Raji (cell line): ENCODE results near the gene KIFC1.

Experiments
- POLR2A ChIP-seq: IDR thresholded peaks from 2 replicates; pipeline ENCODE4 v1.6.1; 2011; ENCODE audit warnings: low read depth, low read length, control low read depth; ENCODE audit not compliant: insufficient read depth

The KIFC1 gene

GRCh38 chr6:33423777-33424176 lies 32.2 kb downstream of the KIFC1 start:
- TF ChIP-seq POLR2A: no peak

DNA sequence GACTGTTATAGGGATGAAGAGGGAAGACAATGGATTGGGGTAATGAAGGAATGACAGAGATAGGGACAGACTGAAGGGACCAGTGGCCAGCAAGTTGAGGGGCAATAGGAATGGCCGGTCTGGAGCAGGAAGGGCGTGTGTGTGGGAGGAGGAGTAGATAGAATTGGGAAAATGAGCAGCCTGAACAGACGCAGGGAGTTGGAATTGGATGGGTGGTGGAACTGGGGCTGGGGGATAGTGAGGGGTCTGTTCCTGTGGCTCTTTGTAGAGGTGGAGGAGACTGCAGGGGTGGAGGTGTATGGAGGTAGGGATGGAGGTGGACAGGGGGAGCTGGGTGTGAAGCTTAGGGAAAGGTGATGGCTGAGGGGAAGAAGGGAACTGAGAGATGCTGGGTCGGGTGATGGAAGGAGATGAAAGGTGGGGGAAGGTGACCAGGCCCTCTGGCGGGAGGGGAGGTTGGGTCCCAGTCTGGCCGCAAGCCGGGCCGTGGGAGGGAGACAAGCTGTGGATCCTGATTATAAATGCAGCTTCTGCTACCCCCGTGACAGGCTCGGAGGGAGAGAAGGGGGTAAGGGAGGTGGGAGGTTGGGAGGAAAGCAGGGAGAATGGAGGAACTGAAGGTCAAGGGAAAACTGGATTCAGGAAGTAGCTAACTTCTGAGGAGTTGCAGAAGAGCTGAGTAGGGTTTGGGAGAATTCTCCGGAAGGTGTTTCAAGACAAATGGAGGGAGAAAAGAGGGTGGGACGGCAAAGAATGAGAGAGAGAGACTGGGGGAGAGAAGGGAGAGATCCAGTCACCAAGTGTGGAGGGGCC lies 33.4 kb downstream of the KIFC1 start:
- no peak for TF ChIP-seq POLR2A

GRCh38 chr6:33425668-33426577 lies 34.3 kb downstream of the KIFC1 start:
- TF ChIP-seq POLR2A: peak; percentile 79

GRCh38 chr6:33426590-33427511 lies 35.2 kb downstream of the KIFC1 start:
- peak; percentile 8; the same call in 1 of the 2 replicates for TF ChIP-seq POLR2A

DNA sequence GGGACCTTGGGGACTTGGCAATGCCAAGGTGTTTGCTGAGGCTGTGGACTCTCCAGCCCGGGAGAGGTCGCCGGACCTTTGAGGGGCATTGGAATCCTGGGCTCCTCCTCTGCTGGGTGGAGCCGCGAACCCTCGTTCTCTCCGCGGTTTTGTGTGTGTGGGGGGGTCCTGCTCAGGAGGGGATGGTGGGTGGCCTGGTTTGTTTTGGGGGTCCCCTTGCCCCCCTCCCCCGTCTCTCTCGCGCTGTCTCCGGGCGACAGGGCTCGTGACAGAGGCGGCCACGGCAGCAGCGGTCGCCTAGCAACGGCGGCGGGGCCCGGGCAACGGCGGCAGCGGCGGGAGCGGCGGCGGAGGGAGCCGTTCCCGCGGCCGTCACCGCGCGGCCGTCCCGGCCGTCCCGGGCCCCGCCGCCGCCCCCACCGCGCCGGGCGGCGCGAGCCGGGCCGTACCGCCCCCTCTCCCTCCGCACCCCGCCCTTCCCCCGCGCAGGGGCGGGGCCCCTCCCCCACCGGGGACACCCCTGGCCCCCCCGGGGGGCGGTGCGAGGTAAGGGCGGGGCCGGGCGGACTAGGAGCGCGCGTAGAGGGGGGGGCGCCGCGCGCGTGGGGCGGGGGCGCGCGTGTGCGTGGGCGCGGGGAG lies 36.1 kb downstream of the KIFC1 start:
- TF ChIP-seq POLR2A: 0 out of 2 replicates have a peak, but pooled peaks have one; percentile 18

GRCh38 chr6:33428224-33428965 lies 36.8 kb downstream of the KIFC1 start:
- TF ChIP-seq POLR2A: peak; percentile 56

GRCh38 chr6:33428966-33429749 lies 37.5 kb downstream of the KIFC1 start:
- 0 out of 2 replicates have a peak, but pooled peaks have one; percentile 32 for TF ChIP-seq POLR2A

GRCh38 chr6:33429750-33430052 lies 38.1 kb downstream of the KIFC1 start:
- no peak; the same call in 1 of the 2 replicates for TF ChIP-seq POLR2A

DNA sequence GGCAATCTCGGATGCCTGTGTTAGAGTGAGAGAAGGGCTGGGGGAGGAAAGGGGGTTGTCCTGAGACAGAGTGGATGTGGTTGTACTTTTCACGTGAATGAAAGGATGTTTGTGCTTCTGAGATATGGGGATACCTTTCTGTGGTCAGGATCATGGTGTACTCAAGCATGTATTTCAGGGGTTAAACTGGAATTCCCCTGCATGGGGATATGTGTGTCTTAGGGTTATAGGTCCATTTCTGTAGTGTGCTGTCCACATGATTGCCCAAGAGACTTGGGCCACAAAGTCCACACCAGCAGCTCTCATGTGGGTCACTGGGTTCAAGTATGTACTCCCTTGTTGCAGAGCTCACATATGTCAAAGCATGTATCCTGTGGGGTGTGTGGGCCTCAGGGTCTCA lies 38.7 kb downstream of the KIFC1 start:
- TF ChIP-seq POLR2A: peak; percentile 23; the same call in 1 of the 2 replicates

DNA sequence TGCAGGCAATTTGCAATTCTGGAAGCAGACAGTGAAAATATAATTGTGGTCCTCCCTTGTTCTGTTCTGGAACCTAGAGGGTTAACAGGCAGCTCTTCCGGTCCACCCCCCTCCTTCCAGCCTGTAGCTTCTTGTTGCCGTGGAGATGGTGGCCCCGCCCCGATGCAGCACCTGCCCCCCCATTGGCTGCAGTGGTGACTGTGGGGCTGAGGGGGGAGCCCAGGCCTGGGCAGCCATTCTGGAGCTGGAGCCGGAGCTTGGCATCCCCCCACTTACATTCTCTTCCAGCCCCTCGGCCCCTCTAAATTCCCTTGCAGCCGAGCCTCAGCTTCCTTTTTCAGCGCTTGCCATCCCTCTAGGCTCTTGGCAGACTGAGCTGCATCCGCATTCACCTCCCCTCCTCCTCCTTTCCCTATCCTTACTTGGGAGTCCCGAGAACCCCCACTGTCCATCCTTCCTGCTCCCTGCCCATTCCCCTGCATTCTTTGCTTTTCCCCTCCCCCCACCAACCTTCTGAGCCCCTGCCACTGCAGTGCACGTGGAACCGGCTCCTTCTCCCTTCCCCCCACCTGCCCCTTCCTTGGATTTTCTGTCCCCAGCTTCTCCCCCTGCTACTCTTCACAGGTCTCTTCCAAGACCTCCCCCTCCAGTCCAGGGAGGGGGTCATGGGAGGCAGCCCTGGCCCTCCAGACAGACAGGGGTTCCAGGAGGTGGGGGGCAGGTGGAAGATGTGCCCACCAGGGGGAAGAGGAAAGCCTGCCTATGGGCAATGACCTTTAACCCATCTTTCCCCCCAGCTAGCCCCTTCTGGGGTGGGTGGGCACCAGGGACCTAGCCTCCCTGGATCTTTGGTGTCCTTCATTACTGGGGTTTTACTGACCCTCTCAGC lies 39.6 kb downstream of the KIFC1 start:
- TF ChIP-seq POLR2A: peak; percentile 43

GRCh38 chr6:33431880-33432541 lies 40.4 kb downstream of the KIFC1 start:
- TF ChIP-seq POLR2A: 0 out of 2 replicates have a peak, but pooled peaks have one; percentile 26
